ENCODE data around the gene TAF11L3.
"Not testable (repeated sequence)": the region's sequence is repeated elsewhere in the genome, so short reads cannot be mapped to it uniquely, and the experiment has no call there.

The TAF11L3 gene

DNA sequence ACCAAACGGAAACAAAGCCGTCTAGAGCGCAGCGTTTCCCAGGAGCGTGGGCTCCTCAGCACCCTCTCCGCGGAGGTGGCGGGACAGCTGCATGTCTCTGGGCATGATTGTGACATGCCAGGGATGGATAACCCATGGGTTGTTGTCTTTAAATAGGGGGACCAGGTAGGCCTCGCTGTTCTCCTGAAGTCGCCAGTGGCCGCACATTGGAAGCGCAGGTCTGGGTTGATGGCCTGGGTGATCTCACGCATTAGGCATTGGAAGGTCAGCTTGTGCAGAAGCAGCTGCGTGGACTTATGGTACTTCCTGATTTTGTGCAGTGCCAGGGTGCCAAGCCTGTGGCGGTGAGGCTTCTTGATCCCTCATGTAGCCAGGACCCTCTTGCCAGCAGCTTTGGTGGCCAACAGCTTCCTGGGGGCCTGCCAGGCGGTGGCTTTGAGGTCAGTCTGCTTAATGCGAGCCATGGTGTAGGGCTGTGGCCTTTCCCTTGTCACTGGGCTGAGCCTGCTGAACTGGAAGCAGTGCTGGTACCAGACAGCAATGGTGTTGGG lies 6.3 kb upstream of the TAF11L3 start:
- Histone ChIP-seq H3K9me2 (replicated peaks; ENCODE audit: insufficient read depth, low read length) (no peaks in the 10 kb centered on the region), H3F3A (ENCODE audit: insufficient read depth, low read length) (no peaks in the 10 kb centered on the region), H3K4me1 (ENCODE audit: low read length) (no peaks in the 10 kb centered on the region), H3K27ac (ENCODE audit: low read length) (no peak overlapping the region), H2AFZ (ENCODE audit: low read length) (no peak overlapping the region), H4K20me1 (ENCODE audit: insufficient read depth, low read length) (no peaks in the 10 kb centered on the region), H3K36me3 (replicated peaks; ENCODE audit: insufficient read depth, low read length) (no peaks in the 10 kb centered on the region), H3K9ac (ENCODE audit: low read length) (no peak overlapping the region), H3K4me3 (ENCODE audit: low read length) (no peak overlapping the region), H3K27me3 (replicated peaks; ENCODE audit: insufficient read depth, low read length) (no peaks in the 10 kb centered on the region), H3K9me3 (replicated peaks; ENCODE audit: insufficient read depth, low read length) (no peaks in the 10 kb centered on the region), H3K79me2 (ENCODE audit: low read length) (no peaks in the 10 kb centered on the region), H3K4me2 (ENCODE audit: low read depth, low read length) (no peak overlapping the region)
- TF ChIP-seq, protein P1, sequence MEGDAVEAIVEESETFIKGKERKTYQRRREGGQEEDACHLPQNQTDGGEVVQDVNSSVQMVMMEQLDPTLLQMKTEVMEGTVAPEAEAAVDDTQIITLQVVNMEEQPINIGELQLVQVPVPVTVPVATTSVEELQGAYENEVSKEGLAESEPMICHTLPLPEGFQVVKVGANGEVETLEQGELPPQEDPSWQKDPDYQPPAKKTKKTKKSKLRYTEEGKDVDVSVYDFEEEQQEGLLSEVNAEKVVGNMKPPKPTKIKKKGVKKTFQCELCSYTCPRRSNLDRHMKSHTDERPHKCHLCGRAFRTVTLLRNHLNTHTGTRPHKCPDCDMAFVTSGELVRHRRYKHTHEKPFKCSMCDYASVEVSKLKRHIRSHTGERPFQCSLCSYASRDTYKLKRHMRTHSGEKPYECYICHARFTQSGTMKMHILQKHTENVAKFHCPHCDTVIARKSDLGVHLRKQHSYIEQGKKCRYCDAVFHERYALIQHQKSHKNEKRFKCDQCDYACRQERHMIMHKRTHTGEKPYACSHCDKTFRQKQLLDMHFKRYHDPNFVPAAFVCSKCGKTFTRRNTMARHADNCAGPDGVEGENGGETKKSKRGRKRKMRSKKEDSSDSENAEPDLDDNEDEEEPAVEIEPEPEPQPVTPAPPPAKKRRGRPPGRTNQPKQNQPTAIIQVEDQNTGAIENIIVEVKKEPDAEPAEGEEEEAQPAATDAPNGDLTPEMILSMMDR (IDR thresholded peaks at IDR 0.05; ENCODE audit: low read length) = no peak
- no peak for TF ChIP-seq EZH2 (optimal IDR thresholded peaks at IDR 0.05; ENCODE audit: low read depth, low read length)
- no peak for TF ChIP-seq EZH2phosphoT487 (IDR thresholded peaks at IDR 0.05; ENCODE audit: low read length)
- no peak for DNase-seq

DNA sequence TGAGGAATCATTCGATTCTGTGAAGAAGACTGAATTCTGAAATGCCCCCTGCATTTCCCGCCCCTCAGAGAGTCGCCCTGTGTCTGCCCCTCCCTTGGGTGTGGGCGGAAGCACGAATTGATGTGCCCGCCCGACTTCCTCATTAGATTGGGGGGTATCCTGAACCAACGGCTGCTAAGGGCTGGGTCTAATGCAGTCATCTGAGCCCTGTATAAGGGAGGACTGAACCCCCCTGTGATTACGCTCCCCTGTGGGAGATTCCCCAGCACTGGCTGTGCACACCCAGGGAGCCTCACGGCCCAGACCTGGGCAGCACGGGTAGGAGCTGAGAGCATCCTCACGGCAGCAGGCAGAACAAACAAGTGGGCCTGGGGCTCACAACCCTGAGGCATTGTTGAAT lies 641 bp upstream of the TAF11L3 start:
- not testable (repeated sequence) for H3K4me1 ChIP-seq (ENCODE audit: low read length); DNase-seq; H3K9me2 ChIP-seq (replicated peaks; ENCODE audit: insufficient read depth, low read length); H3K36me3 ChIP-seq (replicated peaks; ENCODE audit: insufficient read depth, low read length); H3K79me2 ChIP-seq (ENCODE audit: low read length); H3K4me3 ChIP-seq (ENCODE audit: low read length); H3K9ac ChIP-seq (ENCODE audit: low read length); H3K27me3 ChIP-seq (replicated peaks; ENCODE audit: insufficient read depth, low read length); H2AFZ ChIP-seq (ENCODE audit: low read length); H3K4me2 ChIP-seq (ENCODE audit: low read depth, low read length); H3F3A ChIP-seq (ENCODE audit: insufficient read depth, low read length); H4K20me1 ChIP-seq (ENCODE audit: insufficient read depth, low read length); H3K9me3 ChIP-seq (replicated peaks; ENCODE audit: insufficient read depth, low read length); H3K27ac ChIP-seq (ENCODE audit: low read length)

DNA sequence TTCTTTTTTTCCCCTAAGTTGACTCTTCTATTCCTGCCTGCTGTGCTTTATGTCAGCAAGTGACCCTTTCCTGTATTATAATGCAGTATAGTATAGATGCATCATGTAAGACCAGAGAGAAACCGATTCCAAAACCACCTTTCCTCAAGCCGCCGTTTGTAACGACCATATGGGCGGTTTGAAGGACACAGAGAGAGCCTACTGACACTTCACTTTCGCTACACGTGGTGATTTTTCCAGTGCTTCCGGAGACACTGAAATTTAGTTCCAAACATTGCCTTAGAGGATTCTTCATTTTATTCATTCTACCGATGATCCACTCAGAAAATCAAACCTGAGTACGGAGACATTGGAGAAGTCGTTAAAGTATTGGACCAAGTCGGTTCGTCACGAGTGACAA lies 1.3 kb downstream of the TAF11L3 start:
- H4K20me1 ChIP-seq (ENCODE audit: insufficient read depth, low read length); H3K27ac ChIP-seq (ENCODE audit: low read length); H3K4me2 ChIP-seq (ENCODE audit: low read depth, low read length); DNase-seq; H3K9me3 ChIP-seq (replicated peaks; ENCODE audit: insufficient read depth, low read length); H3K27me3 ChIP-seq (replicated peaks; ENCODE audit: insufficient read depth, low read length); H3K4me1 ChIP-seq (ENCODE audit: low read length); H3K9me2 ChIP-seq (replicated peaks; ENCODE audit: insufficient read depth, low read length); H3K36me3 ChIP-seq (replicated peaks; ENCODE audit: insufficient read depth, low read length); H3K4me3 ChIP-seq (ENCODE audit: low read length); H3F3A ChIP-seq (ENCODE audit: insufficient read depth, low read length); H3K9ac ChIP-seq (ENCODE audit: low read length); H2AFZ ChIP-seq (ENCODE audit: low read length); H3K79me2 ChIP-seq (ENCODE audit: low read length): not testable (repeated sequence)

DNA sequence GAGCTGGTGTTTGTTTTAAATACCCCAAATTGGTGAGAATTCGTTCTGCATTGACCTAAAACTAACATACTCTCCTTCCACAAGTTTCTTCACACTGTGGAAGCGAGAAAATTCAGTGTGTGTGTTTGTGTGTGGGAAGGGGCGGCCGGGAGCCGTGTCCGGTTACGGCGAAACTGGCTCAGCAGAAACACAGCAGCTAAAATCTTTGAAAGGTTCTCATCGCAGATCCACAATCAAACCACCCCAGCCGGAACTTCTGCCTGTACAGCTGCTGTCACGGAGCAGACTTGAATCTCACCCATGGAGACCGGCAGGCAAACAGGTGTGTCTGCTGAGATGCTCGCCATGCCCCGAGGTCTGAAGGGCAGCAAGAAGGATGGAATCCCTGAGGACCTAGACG lies 3.3 kb downstream of the TAF11L3 start, which contains the start of gene TAF11L4:
TAF11L4 (plus strand) TSS at position 301 of the 400 bp plus-strand sequence.
- not testable (repeated sequence) for H3K9me2 ChIP-seq (replicated peaks; ENCODE audit: insufficient read depth, low read length); H3K27me3 ChIP-seq (replicated peaks; ENCODE audit: insufficient read depth, low read length); DNase-seq; H3K4me2 ChIP-seq (ENCODE audit: low read depth, low read length); H2AFZ ChIP-seq (ENCODE audit: low read length); H3K27ac ChIP-seq (ENCODE audit: low read length); H3K4me3 ChIP-seq (ENCODE audit: low read length); H3K79me2 ChIP-seq (ENCODE audit: low read length); H3K36me3 ChIP-seq (replicated peaks; ENCODE audit: insufficient read depth, low read length); H4K20me1 ChIP-seq (ENCODE audit: insufficient read depth, low read length); H3K4me1 ChIP-seq (ENCODE audit: low read length); H3F3A ChIP-seq (ENCODE audit: insufficient read depth, low read length); H3K9me3 ChIP-seq (replicated peaks; ENCODE audit: insufficient read depth, low read length); H3K9ac ChIP-seq (ENCODE audit: low read length)

DNA sequence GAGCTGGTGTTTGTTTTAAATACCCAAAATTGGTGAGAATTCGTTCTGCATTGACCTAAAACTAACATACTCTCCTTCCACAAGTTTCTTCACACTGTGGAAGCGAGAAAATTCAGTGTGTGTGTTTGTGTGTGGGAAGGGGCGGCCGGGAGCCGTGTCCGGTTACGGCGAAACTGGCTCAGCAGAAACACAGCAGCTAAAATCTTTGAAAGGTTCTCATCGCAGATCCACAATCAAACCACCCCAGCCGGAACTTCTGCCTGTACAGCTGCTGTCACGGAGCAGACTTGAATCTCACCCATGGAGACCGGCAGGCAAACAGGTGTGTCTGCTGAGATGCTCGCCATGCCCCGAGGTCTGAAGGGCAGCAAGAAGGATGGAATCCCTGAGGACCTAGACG lies 6.8 kb downstream of the TAF11L3 start, which contains the start of gene TAF11L5:
TAF11L5 (plus strand) TSS at position 301 of the 400 bp plus-strand sequence.
- H3K36me3 ChIP-seq (replicated peaks; ENCODE audit: insufficient read depth, low read length); H4K20me1 ChIP-seq (ENCODE audit: insufficient read depth, low read length); H2AFZ ChIP-seq (ENCODE audit: low read length); H3K27ac ChIP-seq (ENCODE audit: low read length); H3K9ac ChIP-seq (ENCODE audit: low read length); H3K4me2 ChIP-seq (ENCODE audit: low read depth, low read length); H3K4me1 ChIP-seq (ENCODE audit: low read length); H3K9me3 ChIP-seq (replicated peaks; ENCODE audit: insufficient read depth, low read length); H3K27me3 ChIP-seq (replicated peaks; ENCODE audit: insufficient read depth, low read length); H3K79me2 ChIP-seq (ENCODE audit: low read length); H3K9me2 ChIP-seq (replicated peaks; ENCODE audit: insufficient read depth, low read length); H3K4me3 ChIP-seq (ENCODE audit: low read length); H3F3A ChIP-seq (ENCODE audit: insufficient read depth, low read length); DNase-seq: not testable (repeated sequence)

DNA sequence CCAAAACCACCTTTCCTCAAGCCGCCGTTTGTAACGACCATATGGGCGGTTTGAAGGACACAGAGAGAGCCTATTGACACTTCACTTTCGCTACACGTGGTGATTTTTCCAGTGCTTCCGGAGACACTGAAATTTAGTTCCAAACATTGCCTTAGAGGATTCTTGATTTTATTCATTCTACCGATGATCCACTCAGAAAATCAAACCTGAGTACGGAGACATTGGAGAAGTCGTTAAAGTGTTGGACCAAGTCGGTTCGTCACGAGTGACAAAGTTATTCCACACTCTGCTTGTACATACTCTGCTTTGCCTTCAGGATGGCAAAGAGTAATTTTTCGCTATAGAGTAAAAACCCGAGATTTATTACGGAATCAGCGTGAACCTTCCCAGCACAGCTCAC lies 8.3 kb downstream of the TAF11L3 start:
- not testable (repeated sequence) for DNase-seq; H3K9me2 ChIP-seq (replicated peaks; ENCODE audit: insufficient read depth, low read length)

DNA sequence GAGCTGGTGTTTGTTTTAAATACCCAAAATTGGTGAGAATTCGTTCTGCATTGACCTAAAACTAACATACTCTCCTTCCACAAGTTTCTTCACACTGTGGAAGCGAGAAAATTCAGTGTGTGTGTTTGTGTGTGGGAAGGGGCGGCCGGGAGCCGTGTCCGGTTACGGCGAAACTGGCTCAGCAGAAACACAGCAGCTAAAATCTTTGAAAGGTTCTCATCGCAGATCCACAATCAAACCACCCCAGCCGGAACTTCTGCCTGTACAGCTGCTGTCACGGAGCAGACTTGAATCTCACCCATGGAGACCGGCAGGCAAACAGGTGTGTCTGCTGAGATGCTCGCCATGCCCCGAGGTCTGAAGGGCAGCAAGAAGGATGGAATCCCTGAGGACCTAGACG lies 10.2 kb downstream of the TAF11L3 start, which contains the start of gene TAF11L6:
TAF11L6 (plus strand) TSS at position 301 of the 400 bp plus-strand sequence.
- DNase-seq; H3K4me1 ChIP-seq (ENCODE audit: low read length): not testable (repeated sequence)

More for the DNA sequence above, 8.3 kb downstream of the TAF11L3 start:
- not testable (repeated sequence) for H3K9ac ChIP-seq (ENCODE audit: low read length); H4K20me1 ChIP-seq (ENCODE audit: insufficient read depth, low read length); H3K36me3 ChIP-seq (replicated peaks; ENCODE audit: insufficient read depth, low read length); H3K9me3 ChIP-seq (replicated peaks; ENCODE audit: insufficient read depth, low read length); H3K4me2 ChIP-seq (ENCODE audit: low read depth, low read length); H3K27me3 ChIP-seq (replicated peaks; ENCODE audit: insufficient read depth, low read length); H3K4me3 ChIP-seq (ENCODE audit: low read length); H2AFZ ChIP-seq (ENCODE audit: low read length); H3F3A ChIP-seq (ENCODE audit: insufficient read depth, low read length); H3K4me1 ChIP-seq (ENCODE audit: low read length); H3K27ac ChIP-seq (ENCODE audit: low read length); H3K79me2 ChIP-seq (ENCODE audit: low read length)

More for the DNA sequence above, 10.2 kb downstream of the TAF11L3 start, which contains the start of gene TAF11L6:
- not testable (repeated sequence) for H3K4me3 ChIP-seq (ENCODE audit: low read length); H3K79me2 ChIP-seq (ENCODE audit: low read length); H2AFZ ChIP-seq (ENCODE audit: low read length); H3K36me3 ChIP-seq (replicated peaks; ENCODE audit: insufficient read depth, low read length); H3K9ac ChIP-seq (ENCODE audit: low read length); H3K27me3 ChIP-seq (replicated peaks; ENCODE audit: insufficient read depth, low read length); H3F3A ChIP-seq (ENCODE audit: insufficient read depth, low read length); H3K9me2 ChIP-seq (replicated peaks; ENCODE audit: insufficient read depth, low read length); H3K9me3 ChIP-seq (replicated peaks; ENCODE audit: insufficient read depth, low read length); H3K27ac ChIP-seq (ENCODE audit: low read length); H4K20me1 ChIP-seq (ENCODE audit: insufficient read depth, low read length); H3K4me2 ChIP-seq (ENCODE audit: low read depth, low read length)

Measured in MM.1S (cell line).